MCF 10A (cell line): ENCODE measurements around the gene PDZRN4. TPM values are rescaled to one million over a fixed set of nuclear protein-coding genes. Genes with fewer than 3 reads are reported as not detected.
"Not testable (repeated sequence)": the region's sequence is repeated elsewhere in the genome, so short reads cannot be mapped to it uniquely, and the experiment has no call there.

Experiments used
- BruUV-seq: library from RNA; stranded (reverse); fragments of 400-500 nt; replicated peaks from 2 replicates; lab custom pipeline; 2021; lab: Mats Ljungman, UMichigan
- CTCF ChIA-PET: fragments of 300-600 bp; sonication (Branson Sonifier 250); formaldehyde crosslinking; extraction: SDS; loops from one replicate; lab custom pipeline; 2021; ENCODE audit warnings: antibody characterized with exemption, inconsistent platforms; lab: Yijun Ruan, JAX
- POLR2A ChIA-PET: fragments of 300-600, 350-650 bp; sonication (Branson Sonifier 250); formaldehyde crosslinking; extraction: SDS; loops from one replicate; lab custom pipeline; 2020; ENCODE audit warnings: antibody characterized with exemption, inconsistent platforms; lab: Yijun Ruan, JAX
- DNase-seq: peaks from one replicate; pipeline ENCODE4 v3.0.0-alpha.2; 2018; ENCODE audit not compliant: unreplicated experiment
- H3K27ac Mint-ChIP-seq: one replicate; pipeline ENCODE4 v1.8.0; 2022; ENCODE audit warnings: mild to moderate bottlenecking, low read depth, mixed read lengths; ENCODE audit not compliant: unreplicated experiment
- H3K27me3 Mint-ChIP-seq: one replicate; pipeline ENCODE4 v1.8.0; 2022; ENCODE audit warnings: mixed read lengths; ENCODE audit not compliant: insufficient read depth, unreplicated experiment
- H3K36me3 Mint-ChIP-seq: one replicate; pipeline ENCODE4 v1.8.0; 2022; ENCODE audit warnings: mild to moderate bottlenecking, moderate library complexity, mixed read lengths; ENCODE audit not compliant: insufficient read depth, unreplicated experiment
- H3K4me1 Mint-ChIP-seq: one replicate; pipeline ENCODE4 v1.8.0; 2022; ENCODE audit warnings: mixed read lengths; ENCODE audit not compliant: insufficient read depth, unreplicated experiment
- H3K4me3 Mint-ChIP-seq: one replicate; pipeline ENCODE4 v1.8.0; 2022; ENCODE audit warnings: mild to moderate bottlenecking, moderate library complexity, mixed read lengths; ENCODE audit not compliant: unreplicated experiment
- H3K9me3 Mint-ChIP-seq: one replicate; pipeline ENCODE4 v1.8.0; 2022; ENCODE audit warnings: mixed read lengths; ENCODE audit not compliant: unreplicated experiment
- intact Hi-C: fragments of 100-400 bp; cut with micrococcal nuclease; formaldehyde crosslinking; loops from 2 replicates; pipeline ENCODE4 v1.14.1; 2022
- total RNA-seq: library from RNA; stranded (reverse); gene quantifications from 2 replicates; pipeline ENCODE4 v1.2.3, GENCODE V29; 2022
- TF ChIP-seq, protein P1 (sequence below): fragments of 200-600 bp; IDR thresholded peaks from one replicate; pipeline ENCODE4 v1.8.0; 2022; ENCODE audit warnings: antibody characterized with exemption, mild to moderate bottlenecking; ENCODE audit not compliant: unreplicated experiment

PDZRN4 gene
- total RNA-seq, 1 experiment from 2014 or later: not detected

DNA sequence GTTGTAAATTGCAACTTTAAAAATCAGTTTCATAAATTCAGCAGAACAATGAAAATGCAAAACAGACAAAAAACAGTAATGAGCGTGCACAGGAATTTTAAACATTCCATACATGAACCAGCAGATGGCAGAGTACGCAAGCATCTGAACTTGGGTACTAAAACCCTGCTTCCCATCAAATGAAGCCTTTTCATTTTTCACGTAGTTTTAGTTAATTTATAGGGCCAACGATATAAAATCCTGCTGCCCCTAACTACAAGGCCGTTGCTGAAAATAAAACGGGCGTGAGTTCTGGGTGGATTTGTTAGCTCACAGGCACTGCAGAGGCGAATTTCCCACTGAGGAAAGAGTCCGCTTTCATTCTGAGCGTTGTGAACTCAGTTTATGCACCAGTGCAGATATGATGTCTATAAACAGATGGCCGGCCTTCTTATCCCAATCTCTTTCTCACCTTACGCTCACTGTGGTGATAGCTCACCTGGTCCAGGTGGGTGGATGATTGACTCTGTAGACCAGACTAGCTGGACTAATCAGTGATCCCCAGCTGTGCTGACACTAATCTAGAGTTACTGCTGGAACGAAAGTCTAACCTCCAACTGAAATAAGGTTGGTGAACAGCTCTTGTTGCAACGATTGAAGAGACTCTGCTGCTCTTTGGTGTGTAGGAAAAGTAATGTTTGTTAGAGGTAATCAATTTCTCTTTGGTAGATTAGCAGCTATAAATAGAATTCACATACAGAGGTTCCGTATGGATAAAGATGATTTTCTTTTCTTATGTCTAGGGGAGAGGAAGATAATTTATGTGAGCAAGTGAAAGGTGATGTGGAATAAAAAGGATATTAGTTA is 89.2 kb downstream of the PDZRN4 start:
- H3K27me3 Mint-ChIP-seq: peaks cover 35% of the 10 kb centered on the region

DNA sequence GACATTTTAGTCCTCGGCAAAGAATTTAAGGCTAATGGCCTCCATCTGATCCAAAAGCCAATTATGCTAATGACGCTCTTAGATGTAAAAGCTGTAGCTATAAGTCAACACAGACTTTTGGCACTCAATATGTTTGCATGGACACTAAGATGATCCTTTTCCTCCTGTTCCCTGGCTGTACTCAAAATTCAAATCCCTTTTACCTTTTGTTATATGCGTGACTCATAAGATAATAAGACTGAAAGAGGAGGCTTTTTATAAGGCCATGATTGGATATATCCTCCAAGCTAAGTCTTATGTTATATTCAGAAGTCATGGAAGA is 89.8 kb downstream of the PDZRN4 start:
- peaks cover 29% of the 10 kb centered on the region for H3K27me3 Mint-ChIP-seq
- H3K4me3 Mint-ChIP-seq: no peak overlapping the region
- no peak overlapping the region for H3K27ac Mint-ChIP-seq
- H3K36me3 Mint-ChIP-seq: no peaks in the 10 kb centered on the region
- intact Hi-C loops: loop anchor here (1.0 to 5.0 kb wide), 5 partner anchors 289 to 1289 kb away; no protein-coding TSS in a partner anchor
- no TSS peak for BruUV-seq
- H3K4me1 Mint-ChIP-seq: no peaks in the 10 kb centered on the region
- DNase-seq: no peak
- POLR2A ChIA-PET: interaction anchor here (1.2 kb wide), 1 partner anchor 746 kb away, joined by 3 read pairs; no protein-coding TSS in a partner anchor
- no peaks in the 10 kb centered on the region for H3K9me3 Mint-ChIP-seq
- TF ChIP-seq, protein P1, sequence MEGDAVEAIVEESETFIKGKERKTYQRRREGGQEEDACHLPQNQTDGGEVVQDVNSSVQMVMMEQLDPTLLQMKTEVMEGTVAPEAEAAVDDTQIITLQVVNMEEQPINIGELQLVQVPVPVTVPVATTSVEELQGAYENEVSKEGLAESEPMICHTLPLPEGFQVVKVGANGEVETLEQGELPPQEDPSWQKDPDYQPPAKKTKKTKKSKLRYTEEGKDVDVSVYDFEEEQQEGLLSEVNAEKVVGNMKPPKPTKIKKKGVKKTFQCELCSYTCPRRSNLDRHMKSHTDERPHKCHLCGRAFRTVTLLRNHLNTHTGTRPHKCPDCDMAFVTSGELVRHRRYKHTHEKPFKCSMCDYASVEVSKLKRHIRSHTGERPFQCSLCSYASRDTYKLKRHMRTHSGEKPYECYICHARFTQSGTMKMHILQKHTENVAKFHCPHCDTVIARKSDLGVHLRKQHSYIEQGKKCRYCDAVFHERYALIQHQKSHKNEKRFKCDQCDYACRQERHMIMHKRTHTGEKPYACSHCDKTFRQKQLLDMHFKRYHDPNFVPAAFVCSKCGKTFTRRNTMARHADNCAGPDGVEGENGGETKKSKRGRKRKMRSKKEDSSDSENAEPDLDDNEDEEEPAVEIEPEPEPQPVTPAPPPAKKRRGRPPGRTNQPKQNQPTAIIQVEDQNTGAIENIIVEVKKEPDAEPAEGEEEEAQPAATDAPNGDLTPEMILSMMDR: no peak
- CTCF ChIA-PET: interaction anchor here (0.6 to 11.6 kb wide), 28 partner anchors 9 to 1105 kb away, joined by 3 to 204 read pairs (median 3); no protein-coding TSS in a partner anchor

More for the DNA sequence above, 89.2 kb downstream of the PDZRN4 start:
- CTCF ChIA-PET: interaction anchor here (0.6 to 11.6 kb wide), 41 partner anchors 8 to 1106 kb away, joined by 3 to 204 read pairs (median 3); no protein-coding TSS in a partner anchor
- Mint-ChIP-seq H3K27ac (no peak overlapping the region), H3K9me3 (no peaks in the 10 kb centered on the region), H3K36me3 (no peaks in the 10 kb centered on the region), H3K4me3 (no peak overlapping the region), H3K4me1 (no peaks in the 10 kb centered on the region)
- no TSS peak for BruUV-seq
- intact Hi-C loops: loop anchor here (1.0 to 5.0 kb wide), 5 partner anchors 290 to 1290 kb away; no protein-coding TSS in a partner anchor
- POLR2A ChIA-PET: interaction anchor here (1.2 kb wide), 1 partner anchor 747 kb away, joined by 3 read pairs; no protein-coding TSS in a partner anchor
- TF ChIP-seq, protein P1: peak; percentile 57
- DNase-seq: peak; percentile 52

DNA sequence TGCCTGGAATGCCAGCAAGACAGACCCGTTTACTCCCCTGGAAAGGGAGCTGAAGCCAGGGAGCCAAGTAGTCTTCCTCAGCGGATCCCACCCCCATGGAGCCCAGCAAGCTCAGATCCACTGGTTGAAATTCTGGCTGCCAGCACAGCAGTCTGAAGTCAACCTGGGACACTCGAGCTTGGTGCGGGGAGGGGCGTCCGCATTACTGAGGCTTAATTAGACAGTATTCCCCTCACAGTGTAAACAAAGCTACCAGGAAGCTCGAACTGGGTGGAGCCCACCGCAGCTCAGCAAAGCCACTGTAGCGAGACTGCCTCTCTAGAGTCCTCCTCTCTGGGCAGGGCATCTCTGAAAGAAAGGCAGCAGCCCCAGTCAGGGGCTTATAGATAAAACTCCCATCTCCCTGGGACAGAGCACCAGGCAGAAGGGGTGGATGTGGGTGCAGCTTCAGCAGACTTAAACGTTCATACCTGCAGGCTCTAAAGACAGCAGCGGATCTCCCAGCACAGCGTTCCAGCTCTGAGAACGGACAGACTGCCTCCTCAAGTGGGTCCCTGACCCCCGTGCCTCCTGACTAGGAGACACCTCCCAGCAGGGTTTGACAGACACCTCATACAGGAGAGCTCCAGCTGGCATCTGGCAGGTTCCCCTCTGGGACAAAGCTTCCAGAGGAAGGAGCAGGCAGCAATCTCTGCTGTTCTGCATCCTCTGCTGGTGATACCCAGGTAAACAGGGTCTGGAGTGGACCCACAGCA is 92.4 kb downstream of the PDZRN4 start:
- CTCF ChIA-PET: interaction anchor here (0.5 to 11.6 kb wide), 6 partner anchors 9 to 1076 kb away, joined by 3 to 204 read pairs (median 3); no protein-coding TSS in a partner anchor
- H3K27me3 Mint-ChIP-seq, H3K9me3 Mint-ChIP-seq, intact Hi-C loops, POLR2A ChIA-PET, H3K4me3 Mint-ChIP-seq, H3K27ac Mint-ChIP-seq, H3K36me3 Mint-ChIP-seq, DNase-seq, BruUV-seq, H3K4me1 Mint-ChIP-seq: not testable (repeated sequence)

DNA sequence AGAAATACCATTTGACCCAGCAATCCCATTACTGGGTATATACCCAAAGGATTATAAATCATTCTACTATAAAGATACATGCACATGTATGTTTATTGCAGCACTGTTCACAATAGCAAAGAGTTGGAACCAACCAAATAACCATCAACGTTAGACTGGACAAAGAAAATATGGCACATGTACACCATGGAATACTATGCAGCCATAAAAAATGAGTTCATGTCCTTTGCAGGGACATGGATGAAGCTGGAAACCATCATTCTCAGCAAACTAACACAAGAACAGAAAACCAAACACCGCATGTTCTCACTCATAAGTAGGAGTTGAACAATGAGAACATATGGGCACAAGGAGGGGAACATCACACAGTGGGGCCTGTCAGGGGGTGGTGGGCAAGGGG is 97.3 kb downstream of the PDZRN4 start:
- H3K9me3 Mint-ChIP-seq, BruUV-seq, DNase-seq, H3K27me3 Mint-ChIP-seq, H3K4me1 Mint-ChIP-seq, H3K4me3 Mint-ChIP-seq, H3K27ac Mint-ChIP-seq, POLR2A ChIA-PET, intact Hi-C loops, H3K36me3 Mint-ChIP-seq: not testable (repeated sequence)
- CTCF ChIA-PET: interaction anchor here (0.6 to 0.7 kb wide), 3 partner anchors 9 to 273 kb away, joined by 3 to 5 read pairs (median 4); no protein-coding TSS in a partner anchor
